CD1c-positive myeloid dendritic cell (primary cell): ENCODE measurements around the gene STAP1.
A peak's percentile ranks its signal among the peaks of the same experiment; 100 is the strongest.

Source experiments
- DNase-seq: peaks from one replicate; pipeline ENCODE4 v3.0.0-alpha.2; 2016; ENCODE audit errors: extremely low spot score

Gene STAP1

DNA sequence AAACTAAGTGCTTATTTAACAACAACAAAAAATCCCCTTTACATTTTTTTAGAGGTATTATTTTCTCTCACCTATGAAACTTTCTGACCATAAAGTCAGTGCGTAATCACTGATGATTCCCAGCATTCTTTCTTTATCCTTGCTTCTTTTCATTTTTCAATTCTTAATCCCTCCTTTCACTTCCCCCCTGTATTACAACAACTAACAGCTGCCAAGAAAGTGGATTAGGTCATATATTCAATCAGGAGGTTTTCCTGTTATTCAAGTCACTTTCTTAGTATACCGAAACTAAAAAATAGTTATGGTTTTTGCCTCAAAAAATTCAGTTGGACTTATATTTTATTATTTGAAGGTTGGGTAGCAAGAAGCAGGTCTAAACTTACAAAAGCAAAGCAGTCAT is 2.1 kb upstream of the STAP1 start:
- no peak for DNase-seq

DNA sequence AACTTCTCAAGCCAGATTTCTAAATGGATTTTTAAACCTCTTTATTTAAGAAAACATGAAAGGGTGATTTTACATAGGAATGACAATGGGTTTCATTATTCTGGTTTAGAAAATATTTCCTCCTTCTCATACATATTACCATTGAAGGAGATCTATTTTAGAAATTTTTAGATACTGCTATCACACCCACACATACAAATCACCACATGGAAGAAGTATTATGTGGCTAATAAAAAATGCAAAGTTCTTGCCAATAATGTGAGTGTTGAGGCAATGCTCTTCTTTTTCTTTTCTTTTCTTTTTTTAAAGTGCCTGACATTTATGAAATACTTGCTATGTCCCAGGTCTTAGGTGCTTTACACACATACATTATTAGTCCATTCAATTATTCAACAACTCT is 6.8 kb downstream of the STAP1 start:
- DNase-seq = no peak

DNA sequence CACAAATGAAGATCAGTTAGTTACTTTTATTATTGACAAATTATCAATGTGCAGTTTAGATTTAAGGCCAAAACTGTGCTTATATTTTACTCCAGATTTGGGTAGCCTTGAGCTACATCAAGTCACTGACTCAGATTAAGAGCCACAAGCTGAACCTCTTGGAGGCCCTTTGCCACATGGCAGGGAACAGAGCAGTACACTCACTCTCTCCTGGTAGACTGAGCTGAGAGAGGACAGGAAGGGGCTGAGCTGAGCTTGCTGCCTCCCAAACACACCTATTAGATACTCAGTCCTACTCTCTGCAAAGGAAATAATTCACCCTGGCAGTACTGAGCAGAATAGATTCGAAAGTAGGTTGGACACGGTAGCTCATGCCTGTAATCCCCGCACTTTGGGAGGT is 7.8 kb downstream of the STAP1 start:
- DNase-seq = no peak

DNA sequence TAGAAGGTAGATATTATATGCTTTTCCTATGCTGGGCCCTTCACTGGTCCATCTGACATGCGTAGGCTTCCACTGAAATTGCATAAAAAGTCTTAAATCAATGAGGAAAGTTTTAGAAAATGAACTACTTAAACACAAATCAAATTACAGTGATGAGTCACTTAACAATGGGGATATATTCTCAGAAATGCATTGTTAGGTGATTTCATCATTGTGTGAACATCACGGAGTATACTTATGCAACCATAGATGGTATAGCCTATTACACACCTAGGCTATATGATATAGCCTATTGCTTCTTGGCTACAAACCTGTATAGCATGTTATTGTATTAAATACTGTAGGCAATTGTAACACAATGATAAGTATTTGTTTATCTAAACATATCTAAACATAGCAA is 10.3 kb downstream of the STAP1 start:
- no peak for DNase-seq

DNA sequence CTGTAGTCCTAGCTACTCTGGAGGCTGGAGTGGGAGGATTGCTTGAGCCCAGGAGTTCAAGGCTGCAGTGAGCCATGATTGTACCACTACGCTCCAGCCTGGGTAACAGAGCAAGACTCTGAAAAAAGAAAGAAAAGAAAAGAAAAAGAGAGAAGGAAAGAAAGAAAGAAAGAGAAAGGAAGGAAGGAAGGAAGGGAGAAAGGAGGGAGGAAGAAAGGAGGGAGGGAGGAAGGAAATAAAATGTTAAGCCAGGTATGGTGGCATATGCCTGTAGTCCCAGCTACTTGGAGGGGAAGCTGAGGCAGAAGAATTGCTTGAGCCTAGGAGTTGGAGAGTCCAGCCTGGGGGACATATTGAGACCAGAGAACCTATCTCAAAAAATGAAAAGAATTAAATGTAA is 12.0 kb downstream of the STAP1 start:
- DNase-seq = no peak

DNA sequence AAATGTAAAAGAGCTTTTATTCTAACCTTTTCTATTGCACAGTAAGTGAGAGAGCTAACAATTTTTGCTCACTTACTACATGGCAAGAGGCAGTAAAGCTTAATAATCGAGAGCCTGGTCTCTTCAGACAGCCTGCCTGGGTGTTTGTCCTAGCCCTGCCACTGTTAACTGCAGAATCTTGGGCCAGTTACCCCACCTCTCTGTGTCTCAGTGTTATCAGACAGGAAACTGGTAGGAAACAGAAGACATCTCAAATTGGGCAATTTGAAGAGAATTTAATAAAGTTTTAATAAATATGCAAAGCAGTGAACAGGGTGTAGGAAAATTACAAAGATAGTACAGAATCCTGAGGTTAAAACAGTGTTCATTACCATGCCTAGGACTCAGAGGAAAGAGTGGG is 13.4 kb downstream of the STAP1 start:
- no peak for DNase-seq

DNA sequence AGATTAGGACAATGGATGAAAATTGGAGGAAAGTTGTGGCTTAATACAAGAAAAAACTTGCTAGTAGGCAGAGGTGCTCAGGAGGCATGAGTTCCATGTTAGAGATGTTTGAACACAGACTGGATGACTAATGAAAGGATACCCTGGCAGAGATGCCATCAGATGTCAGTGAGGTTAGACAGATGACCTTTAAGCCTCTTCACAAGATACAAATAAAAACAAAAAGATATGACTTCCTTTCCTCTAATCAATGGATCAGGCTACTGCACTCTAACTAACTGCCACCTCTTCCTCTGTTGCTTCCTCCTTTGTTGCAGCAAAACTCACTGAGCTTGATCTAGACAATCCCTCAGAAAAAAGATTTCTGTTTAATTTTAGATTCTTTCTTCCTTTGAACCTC is 14.7 kb downstream of the STAP1 start:
- DNase-seq = no peak

DNA sequence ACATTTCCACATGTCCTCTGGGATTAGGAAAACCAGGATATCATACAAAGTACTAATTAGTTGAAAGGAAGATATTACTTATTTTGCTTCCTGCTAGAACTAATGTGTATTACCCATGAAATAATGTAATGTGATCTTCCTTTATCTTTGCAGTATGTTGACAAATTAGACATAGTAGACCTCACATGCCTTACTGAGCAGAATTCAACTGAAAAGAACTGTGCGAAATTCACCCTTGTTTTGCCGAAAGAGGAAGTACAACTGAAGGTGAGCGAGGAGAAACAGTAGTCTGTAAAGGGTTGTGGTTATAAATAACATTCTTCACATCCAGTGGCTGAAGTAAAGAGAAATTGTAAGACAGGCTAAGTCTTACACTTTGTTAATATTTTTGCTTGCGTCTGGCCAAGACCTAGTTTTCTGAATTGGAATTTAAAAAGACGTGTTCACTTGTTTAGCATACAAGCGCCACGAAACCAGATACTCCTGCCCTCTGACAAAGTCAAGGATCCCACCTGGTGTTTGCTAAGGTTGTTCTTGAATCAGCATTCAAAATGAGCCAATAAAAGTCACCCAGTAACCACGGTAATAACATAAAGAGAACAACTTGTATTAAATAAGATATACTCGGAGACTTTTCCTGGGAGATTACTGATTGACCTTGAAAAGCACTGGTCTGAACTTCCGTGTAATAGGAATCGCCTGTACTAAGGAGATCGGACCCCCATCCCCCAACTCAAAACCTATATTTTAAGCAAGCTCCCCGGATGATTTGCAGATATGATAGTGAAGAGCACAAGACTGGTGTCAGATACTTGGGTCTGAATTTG is 16.9 kb downstream of the STAP1 start:
- DNase-seq = peak; percentile 26

DNA sequence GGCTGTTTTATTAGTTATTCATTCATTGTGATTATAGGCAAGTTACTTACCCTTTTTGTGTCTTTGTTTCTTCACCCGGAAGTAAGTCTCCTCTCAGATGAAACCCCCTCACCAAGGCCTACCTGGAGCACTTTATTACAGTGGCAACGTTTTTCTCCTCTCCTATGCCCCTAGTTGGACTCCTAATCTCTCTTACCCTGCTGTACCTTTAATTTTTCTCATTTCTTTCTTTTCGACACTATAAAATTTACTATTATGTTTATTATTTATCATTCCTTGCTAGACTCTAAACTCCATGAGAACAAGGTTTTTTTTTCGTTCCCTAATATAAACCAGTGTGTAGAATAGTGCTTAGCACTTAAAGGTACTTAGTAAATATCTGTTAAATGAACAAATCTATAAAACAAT is 17.5 kb downstream of the STAP1 start:
- DNase-seq = no peak

DNA sequence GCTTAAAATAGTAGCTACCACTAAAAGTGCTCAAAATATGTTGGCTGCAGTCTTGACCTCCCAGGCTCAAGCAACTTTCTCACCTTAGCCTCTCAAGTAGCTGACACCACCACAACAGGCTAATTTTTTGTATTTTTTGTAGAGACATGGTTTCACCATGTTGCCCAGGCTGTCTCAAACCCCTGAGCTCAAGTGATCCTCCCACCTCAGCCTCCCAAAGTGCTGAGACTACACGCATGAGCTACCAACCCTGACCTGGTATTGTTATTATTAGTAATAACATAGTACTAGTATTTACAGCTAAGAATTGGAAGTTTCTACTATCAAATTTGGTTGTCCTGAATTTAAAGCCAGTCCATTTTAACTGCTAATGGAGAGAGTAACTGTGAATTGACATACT is 18.0 kb downstream of the STAP1 start:
- no peak for DNase-seq

DNA sequence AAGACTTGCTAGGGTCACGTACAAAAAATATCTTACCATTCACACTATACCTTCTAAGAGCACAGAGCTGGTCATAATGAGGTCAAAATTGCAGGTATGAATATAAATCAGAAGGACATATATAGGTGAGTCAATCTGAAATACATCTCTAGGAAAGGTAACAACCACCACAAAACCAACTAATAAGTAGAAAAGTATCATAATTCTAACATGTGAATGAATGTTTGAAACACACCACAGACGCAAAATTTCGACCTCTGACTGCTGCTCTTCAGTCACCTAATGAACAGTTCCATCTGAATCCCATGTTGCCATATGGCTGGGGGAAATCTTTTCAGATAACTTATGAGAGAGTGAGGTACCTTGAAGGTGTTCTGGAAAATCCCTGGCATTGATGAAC is 22.1 kb downstream of the STAP1 start:
- DNase-seq = no peak

DNA sequence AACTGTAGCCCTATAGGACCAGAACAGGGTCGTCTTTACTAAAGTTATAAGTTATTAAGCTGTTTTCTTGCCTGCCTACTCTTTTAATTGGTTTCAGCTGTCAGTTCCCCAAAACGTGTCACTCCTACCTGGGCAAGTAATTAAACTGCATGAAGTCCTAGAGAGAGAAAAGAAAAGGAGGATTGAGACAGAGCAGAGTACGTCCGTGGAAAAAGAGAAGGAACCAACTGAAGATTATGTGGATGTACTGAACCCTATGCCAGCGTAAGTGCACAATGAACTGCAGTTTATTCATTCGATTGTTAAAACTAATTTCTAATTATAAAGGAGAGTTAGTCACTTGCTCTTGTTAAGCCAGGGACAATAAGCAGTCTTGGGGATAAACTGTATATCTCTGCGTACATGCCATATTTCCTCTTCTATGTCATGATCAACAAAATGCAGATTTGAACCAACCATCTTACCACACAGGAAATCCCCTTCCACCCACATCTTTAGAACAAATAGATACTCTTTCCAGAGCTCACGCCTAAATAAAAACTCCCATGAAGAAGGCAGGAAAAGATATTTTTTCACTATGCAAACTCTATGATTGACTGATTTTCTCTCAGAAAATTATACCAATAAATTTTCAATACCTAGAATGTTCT is 22.8 kb downstream of the STAP1 start:
- DNase-seq = peak; percentile 44

DNA sequence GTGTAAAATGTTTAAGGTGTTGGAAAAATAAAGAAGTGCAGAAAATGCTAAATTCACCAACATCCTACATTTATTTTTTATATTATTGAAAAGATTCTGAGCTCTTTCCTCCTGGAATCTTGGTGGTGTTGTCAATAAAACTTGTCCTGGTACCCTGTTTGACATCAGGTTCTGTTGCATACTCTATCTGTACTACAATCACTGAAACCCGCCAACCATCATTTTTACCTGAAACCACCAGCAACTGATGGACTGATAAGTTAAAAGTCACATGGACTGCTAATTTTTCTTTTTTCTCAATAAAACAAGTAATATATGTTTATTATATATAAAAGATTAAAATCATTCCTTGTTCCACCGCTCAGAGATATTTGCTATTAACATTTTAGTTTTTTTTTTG is 23.4 kb downstream of the STAP1 start:
- DNase-seq = no peak

DNA sequence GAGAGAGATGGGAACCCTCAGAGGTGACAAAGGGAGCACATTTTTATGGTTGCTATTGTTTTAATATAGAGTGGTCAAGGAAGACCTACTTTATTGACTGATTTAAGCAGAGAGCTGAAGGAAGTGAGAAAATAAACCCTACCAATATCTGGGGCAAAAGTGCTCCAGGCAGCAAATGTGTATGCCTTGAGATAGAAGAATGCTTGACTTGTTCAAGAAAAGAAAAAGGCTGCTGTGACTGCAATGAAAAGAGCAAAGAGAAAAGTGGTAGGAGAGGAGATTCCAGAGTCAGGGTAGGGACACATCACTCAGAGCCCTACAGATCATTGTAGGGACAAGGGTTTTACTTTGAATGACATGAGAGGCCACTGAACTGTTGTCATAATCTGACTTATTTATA is 26.0 kb downstream of the STAP1 start:
- no peak for DNase-seq

DNA sequence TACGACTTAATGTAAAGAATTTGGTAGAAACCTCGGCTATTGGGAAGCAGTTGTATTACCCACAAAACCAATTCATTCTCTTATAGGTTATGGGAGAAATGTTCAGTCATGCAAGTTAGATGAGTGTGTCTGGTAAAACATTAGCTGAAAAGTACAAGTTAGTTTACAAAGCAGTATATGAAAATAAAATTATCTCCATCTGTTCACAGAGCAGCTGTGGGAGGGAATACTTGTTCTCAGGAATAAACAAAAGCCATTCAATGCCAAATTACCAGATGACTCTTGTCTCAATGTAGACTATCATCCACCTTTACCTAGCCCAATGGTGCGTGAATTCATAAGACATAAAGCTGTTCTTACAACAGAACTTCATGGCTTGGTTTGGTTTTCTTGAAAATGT is 28.6 kb downstream of the STAP1 start:
- no peak for DNase-seq

DNA sequence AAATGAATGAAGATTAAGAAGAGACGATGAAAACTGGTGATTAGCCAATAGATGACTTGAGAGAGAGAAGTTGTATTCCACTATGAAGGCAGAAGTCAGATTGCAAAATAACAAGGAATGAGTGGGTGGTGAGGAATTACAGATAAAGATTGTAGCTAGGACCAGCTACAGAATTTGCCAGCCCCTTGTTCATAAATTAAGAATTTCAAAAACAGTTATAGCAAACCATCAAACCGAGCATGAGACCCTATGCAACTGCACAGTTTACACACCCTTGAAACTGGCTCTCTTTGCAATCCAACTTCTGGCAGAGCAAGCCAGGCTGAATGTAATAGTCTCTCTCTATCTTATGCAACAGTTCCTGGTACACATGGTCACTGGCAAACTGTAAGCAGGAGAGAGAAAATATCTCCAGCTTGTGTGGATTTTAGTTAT is 35.2 kb downstream of the STAP1 start:
- DNase-seq = peak; percentile 62

DNA sequence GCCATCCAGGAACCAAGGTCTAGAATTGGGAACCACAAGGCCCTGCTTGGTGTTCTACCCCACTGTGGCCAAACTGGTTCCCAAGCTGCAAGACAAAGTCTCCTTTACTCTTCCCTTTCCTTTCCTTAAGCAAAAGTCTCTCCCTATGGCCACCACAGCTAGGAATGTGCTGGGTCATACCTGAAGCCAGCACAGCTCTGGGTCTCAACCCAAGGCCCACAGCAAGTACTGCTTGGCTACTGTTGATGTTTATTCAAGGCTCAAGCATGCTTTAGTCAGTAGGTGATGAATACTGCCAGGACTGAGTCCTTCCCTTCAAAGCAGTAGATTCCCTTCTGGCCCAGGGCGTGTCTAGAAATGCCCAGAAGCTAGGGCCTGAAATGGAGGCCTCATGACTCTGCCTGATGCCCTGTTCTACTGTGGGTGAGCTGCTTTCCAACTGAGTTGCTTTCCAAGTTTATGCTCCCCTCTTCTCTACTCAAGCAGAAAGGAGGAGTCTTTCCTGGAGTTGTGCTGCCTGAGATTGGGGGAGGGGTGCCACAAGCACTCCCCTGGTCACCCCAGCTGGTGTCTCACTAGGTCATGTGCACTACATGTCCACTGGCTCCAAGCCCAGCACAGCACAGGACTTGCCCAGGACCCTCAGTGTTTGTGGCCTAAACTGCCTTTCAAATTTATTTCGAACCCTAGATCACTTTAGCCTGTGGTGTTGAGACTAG is 44.9 kb downstream of the STAP1 start:
- no peak for DNase-seq

DNA sequence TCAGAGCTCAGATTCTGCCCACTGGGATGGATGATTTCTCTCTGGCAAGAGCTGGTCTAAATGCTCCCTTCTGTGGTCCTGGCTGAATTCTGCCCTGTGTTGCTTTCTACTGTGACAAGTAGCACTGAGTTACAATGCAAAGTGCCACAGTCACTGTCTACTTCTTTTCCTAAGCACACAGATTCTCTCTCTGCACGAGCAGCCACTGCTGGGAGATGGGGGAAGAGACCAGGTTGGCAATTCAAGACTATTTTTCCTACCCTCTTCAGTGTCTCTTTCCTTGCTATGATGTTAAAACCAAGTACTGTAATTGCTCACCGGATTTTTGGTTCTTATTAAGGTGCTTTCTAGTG is 45.5 kb downstream of the STAP1 start:
- no peak for DNase-seq

DNA sequence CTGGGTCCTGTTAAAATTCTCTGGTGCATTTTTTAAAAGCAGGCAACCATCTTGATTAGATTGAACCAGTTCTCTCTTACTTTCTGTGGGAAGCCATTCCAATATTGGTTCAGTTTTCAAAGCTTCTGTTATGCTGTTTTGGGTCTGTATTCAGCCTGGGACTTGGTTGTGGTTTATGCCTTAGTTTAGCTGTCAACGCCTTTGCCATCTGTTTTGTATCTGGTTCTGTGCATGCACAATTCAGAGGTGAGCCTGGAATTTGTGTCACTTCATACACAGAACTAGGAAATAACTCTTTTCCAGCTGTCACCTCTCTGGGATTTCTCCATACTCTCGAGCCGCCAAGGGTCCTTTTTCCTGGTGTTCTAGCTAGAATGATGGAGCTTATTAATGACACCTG is 46.2 kb downstream of the STAP1 start:
- no peak for DNase-seq

DNA sequence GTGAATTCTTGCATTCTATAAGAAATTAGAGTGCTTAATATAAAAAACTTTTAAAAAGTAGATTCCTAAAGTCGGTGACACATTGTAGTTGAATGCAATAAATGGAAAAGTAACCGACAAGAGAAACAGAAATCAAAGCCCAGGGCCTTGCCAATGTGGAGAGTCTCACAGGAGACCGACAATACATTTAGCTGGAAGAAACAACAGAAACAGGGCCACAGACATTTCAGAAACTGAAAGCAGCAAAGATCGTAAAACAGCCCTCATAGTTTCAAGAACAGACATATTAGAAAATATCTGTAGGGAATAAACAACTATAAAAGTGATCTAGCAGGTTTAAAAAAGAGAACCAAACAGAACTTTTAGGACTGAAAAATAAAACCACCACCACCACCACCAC is 49.5 kb downstream of the STAP1 start:
- DNase-seq = no peak

DNA sequence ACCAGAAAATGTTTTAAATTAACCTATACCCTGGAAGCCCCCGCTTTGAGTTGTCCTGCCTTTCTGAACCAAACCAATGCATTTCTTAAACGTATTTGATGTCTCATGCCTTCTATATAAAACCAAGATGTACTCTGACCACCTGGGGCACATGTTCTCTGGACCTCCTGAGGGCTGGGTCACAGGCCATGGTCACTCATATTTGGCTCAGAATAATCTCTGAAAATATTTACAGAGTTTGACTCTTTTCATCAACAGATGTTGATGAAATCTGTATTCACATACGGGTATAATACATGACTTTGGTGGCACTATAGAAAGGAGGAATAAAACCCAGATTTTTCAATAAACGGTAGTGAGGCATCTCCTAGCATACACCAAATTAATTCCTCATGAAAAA is 55.7 kb downstream of the STAP1 start:
- no peak for DNase-seq

DNA sequence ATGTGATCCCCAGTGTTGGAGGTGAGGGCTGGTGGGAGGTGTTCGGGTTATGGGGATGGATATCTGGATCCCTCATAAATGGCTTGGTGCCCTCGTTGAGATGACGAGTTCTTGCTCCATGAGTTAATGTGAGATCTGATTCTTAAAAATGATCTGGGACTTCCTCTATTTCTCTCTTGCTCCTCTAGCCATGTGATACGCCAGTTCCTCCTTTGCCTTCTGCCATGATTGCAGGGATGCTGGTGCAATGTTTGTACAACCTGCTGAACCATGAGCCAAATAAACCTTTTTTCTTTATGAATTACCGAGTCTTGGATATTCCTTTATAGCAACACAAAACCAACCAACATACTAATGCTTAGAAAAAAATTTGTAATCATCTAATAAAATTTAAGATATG is 56.6 kb downstream of the STAP1 start:
- DNase-seq = peak; percentile 6

DNA sequence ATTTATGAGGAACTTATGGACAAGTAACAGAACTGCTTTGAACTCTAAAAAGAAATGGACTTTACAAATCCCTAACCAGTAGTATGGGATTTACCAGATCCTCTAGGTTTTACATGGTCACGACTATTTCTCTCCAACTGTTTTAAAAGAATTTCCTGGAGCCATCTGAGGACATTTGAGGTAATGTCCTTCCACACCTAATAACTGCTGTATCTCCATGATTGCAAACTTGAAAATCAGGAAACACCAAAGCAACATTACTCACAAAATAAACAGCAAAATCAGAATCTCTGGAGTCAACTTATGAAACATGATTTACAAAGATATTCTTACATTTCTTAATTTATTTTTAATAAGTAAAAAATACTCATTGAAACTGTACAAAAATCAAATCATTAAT is 58.0 kb downstream of the STAP1 start:
- DNase-seq = no peak
